Adipocyte (in vitro differentiated cells): ENCODE data around the gene NFASC.

Experiments used
- DNase-seq: peaks from one replicate; pipeline ENCODE4 v3.0.0-alpha.2; 2015; ENCODE audit warnings: low read depth
- H3K27me3 ChIP-seq: replicated peaks from 2 replicates; pipeline ENCODE4 v1.7.0; 2013; ENCODE audit warnings: mild to moderate bottlenecking, low read length, moderate library complexity; ENCODE audit not compliant: control insufficient read depth, insufficient read depth
- H3K36me3 ChIP-seq: 2 replicates; pipeline ENCODE4 v1.7.0; 2013; ENCODE audit warnings: low read length, mild to moderate bottlenecking, moderate library complexity; ENCODE audit not compliant: control insufficient read depth, insufficient read depth, severe bottlenecking
- H3K4me1 ChIP-seq: 2 replicates; pipeline ENCODE4 v1.7.0; 2013; ENCODE audit warnings: mild to moderate bottlenecking, low read length, moderate library complexity; ENCODE audit not compliant: control insufficient read depth, insufficient read depth
- H3K4me3 ChIP-seq: 2 replicates; pipeline ENCODE4 v1.7.0; 2013; ENCODE audit warnings: mild to moderate bottlenecking, low read length, moderate library complexity
- H3K9ac ChIP-seq: 2 replicates; pipeline ENCODE4 v1.7.0; 2013; ENCODE audit warnings: mild to moderate bottlenecking, low read length, moderate library complexity
- H3K9me3 ChIP-seq: 2 replicates; pipeline ENCODE4 v1.7.0; 2013; ENCODE audit warnings: mild to moderate bottlenecking, low read length, moderate library complexity; ENCODE audit not compliant: control insufficient read depth

NFASC gene

GRCh38 chr1:205068457-205069040 is 197.9 kb downstream of the NFASC start:
- no peaks in the 10 kb centered on the region for H3K27me3 ChIP-seq
- H3K9me3 ChIP-seq, result no peaks in the 10 kb centered on the region
- no peaks in the 10 kb centered on the region for H3K36me3 ChIP-seq
- H3K4me1 ChIP-seq, result peaks cover 11% of the 10 kb centered on the region
- peak overlapping the region; percentile 50 for H3K9ac ChIP-seq
- peak; percentile 33 for DNase-seq
- no peak overlapping the region for H3K4me3 ChIP-seq

- H3K4me3 ChIP-seq, result no peak overlapping the region
- H3K9ac ChIP-seq, result peak overlapping the region; percentile 50
- no peaks in the 10 kb centered on the region for H3K27me3 ChIP-seq
- H3K9me3 ChIP-seq, result no peaks in the 10 kb centered on the region
- no peaks in the 10 kb centered on the region for H3K36me3 ChIP-seq
- peaks cover 11% of the 10 kb centered on the region for H3K4me1 ChIP-seq
- no peak for DNase-seq
These were observed 198.9 kb downstream of the NFASC start for GRCh38 chr1:205069371-205070125.

GRCh38 chr1:205071028-205071409 is 200.4 kb downstream of the NFASC start:
- no peak for DNase-seq
- no peak overlapping the region for H3K9ac ChIP-seq
- no peaks in the 10 kb centered on the region for H3K36me3 ChIP-seq

DNA sequence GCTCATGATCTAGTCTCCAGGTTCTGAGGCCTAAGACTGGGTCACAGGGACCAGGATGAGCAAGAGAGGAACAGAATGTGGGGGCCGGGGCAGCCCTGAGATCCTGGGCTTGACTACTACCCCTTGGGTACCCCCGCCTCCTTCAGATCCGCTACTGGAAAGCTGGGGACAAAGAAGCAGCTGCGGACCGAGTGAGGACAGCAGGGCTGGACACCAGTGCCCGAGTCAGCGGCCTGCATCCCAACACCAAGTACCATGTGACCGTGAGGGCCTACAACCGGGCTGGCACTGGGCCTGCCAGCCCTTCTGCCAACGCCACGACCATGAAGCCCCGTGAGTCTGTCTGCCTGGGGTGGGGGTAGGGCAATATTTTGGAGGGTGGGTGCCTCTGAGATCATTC is 201.1 kb downstream of the NFASC start:
- H3K4me1 ChIP-seq, result peaks cover 19% of the 10 kb centered on the region
- no peaks in the 10 kb centered on the region for H3K9me3 ChIP-seq
- H3K4me3 ChIP-seq, result no peak overlapping the region
- DNase-seq, result no peak
- no peaks in the 10 kb centered on the region for H3K27me3 ChIP-seq
- H3K36me3 ChIP-seq, result no peaks in the 10 kb centered on the region
- no peak overlapping the region for H3K9ac ChIP-seq

More at GRCh38 chr1:205071028-205071409, 200.4 kb downstream of the NFASC start:
- Histone ChIP-seq H3K4me3 (no peak overlapping the region), H3K27me3 (no peaks in the 10 kb centered on the region), H3K9me3 (no peaks in the 10 kb centered on the region), H3K4me1 (peaks cover 11% of the 10 kb centered on the region)

GRCh38 chr1:205072286-205072685 is 201.6 kb downstream of the NFASC start:
- DNase-seq, result no peak
- H3K9me3 ChIP-seq, result no peaks in the 10 kb centered on the region
- H3K27me3 ChIP-seq, result no peaks in the 10 kb centered on the region
- no peaks in the 10 kb centered on the region for H3K36me3 ChIP-seq
- H3K4me3 ChIP-seq, result no peak overlapping the region
- H3K4me1 ChIP-seq, result peaks cover 24% of the 10 kb centered on the region
- no peak overlapping the region for H3K9ac ChIP-seq
